ENCODE measurements around the gene AP3S1.
A peak's percentile ranks its signal among the peaks of the same experiment; 100 is the strongest.
"Not testable (repeated sequence)": the region's sequence is repeated elsewhere in the genome, so short reads cannot be mapped to it uniquely, and the experiment has no call there.

AP3S1 gene

GRCh38 chr5:115873392-115873791, 31.7 kb downstream of the AP3S1 start:
- no peak for DNase-seq

- DNase-seq: no peak
Observed at GRCh38 chr5:115875447-115875846, 33.7 kb downstream of the AP3S1 start.

GRCh38 chr5:115877342-115877741, 35.6 kb downstream of the AP3S1 start:
- not testable (repeated sequence) for DNase-seq

GRCh38 chr5:115882434-115882833, 40.7 kb downstream of the AP3S1 start:
- DNase-seq: not testable (repeated sequence)

- no peak for DNase-seq
Observed at GRCh38 chr5:115884704-115885103, 43.0 kb downstream of the AP3S1 start.

GRCh38 chr5:115885208-115885607, 43.5 kb downstream of the AP3S1 start:
- DNase-seq: not testable (repeated sequence)

- DNase-seq: no peak
Observed at GRCh38 chr5:115888027-115888426, 46.3 kb downstream of the AP3S1 start.

GRCh38 chr5:115892021-115892420, 50.3 kb downstream of the AP3S1 start:
- DNase-seq: no peak

- no peak for DNase-seq
Observed at GRCh38 chr5:115894342-115894741, 52.6 kb downstream of the AP3S1 start.

- no peak for DNase-seq
Observed at GRCh38 chr5:115895821-115896220, 54.1 kb downstream of the AP3S1 start.

GRCh38 chr5:115898656-115899055, 56.9 kb downstream of the AP3S1 start:
- DNase-seq: no peak

- no peak for DNase-seq
Observed at GRCh38 chr5:115907177-115907576, 65.4 kb downstream of the AP3S1 start.

- not testable (repeated sequence) for DNase-seq
Observed at GRCh38 chr5:115913623-115914400, 72.1 kb downstream of the AP3S1 start.

GRCh38 chr5:115920171-115920725, 78.5 kb downstream of the AP3S1 start:
- DNase-seq: no peak

- not testable (repeated sequence) for DNase-seq
Observed at GRCh38 chr5:115928578-115929407, 87.1 kb downstream of the AP3S1 start.

- not testable (repeated sequence) for DNase-seq
Observed at GRCh38 chr5:115930171-115930570, 88.4 kb downstream of the AP3S1 start.

GRCh38 chr5:115930630-115931337, 89.0 kb downstream of the AP3S1 start:
- no peak for DNase-seq

GRCh38 chr5:115932991-115933390, 91.3 kb downstream of the AP3S1 start:
- no peak for DNase-seq

- DNase-seq: no peak
Observed at GRCh38 chr5:115934388-115934974, 92.7 kb downstream of the AP3S1 start.

- DNase-seq: no peak
Observed at GRCh38 chr5:115936031-115936430, 94.3 kb downstream of the AP3S1 start.

GRCh38 chr5:115939059-115939458, 97.3 kb downstream of the AP3S1 start:
- no peak for DNase-seq

GRCh38 chr5:115940080-115940810, 98.5 kb downstream of the AP3S1 start:
- peak; percentile 51 for DNase-seq

Data from left hindlimb (tissue), 1 donor.